GM12878 (cell line): ENCODE data around the gene NASP. TPM values are rescaled to one million over a fixed set of nuclear protein-coding genes. Genes with fewer than 3 reads are reported as not detected.
A peak's percentile ranks its signal among the peaks of the same experiment; 100 is the strongest.

Experiments used
- BCL11A ChIP-seq: IDR thresholded peaks from 2 replicates; pipeline ENCODE4 v1.6.1; 2011; ENCODE audit warnings: low read depth, low read length
- BHLHE40 ChIP-seq, 2 experiments: fragments of 450-650 bp in 1 of 2; IDR thresholded peaks; 2 replicates each; pipeline ENCODE4 v1.6.1; 2011 to 2017; ENCODE audit warnings: low read depth in 2 of 2, borderline replicate concordance in 1 of 2, improper control_type of control experiment in 1 of 2, low read length in 1 of 2, mild to moderate bottlenecking in 1 of 2
- BMI1 ChIP-seq: fragments of 450-650 bp; IDR thresholded peaks from 2 replicates; pipeline ENCODE4 v1.6.1; 2016; ENCODE audit warnings: mild to moderate bottlenecking, moderate library complexity, borderline replicate concordance
- CHD2 ChIP-seq: IDR thresholded peaks from 2 replicates; pipeline ENCODE4 v1.6.1; 2011; ENCODE audit warnings: low read depth, low read length, improper control_type of control experiment, borderline replicate concordance
- CREB1 ChIP-seq: IDR thresholded peaks from 2 replicates; pipeline ENCODE4 v1.6.1; 2012; ENCODE audit warnings: low read depth, mild to moderate bottlenecking, inconsistent platforms
- EED ChIP-seq: sonication (generic); IDR thresholded peaks from 2 replicates; pipeline ENCODE4 v1.6.1; 2016; ENCODE audit warnings: antibody characterized with exemption, low read depth
- FOXM1 ChIP-seq: IDR thresholded peaks from 2 replicates; pipeline ENCODE4 v1.6.1; 2012; ENCODE audit warnings: low read depth, mild to moderate bottlenecking, inconsistent platforms, low read length, moderate library complexity
- IKZF2 ChIP-seq, 2 experiments: fragments of 450-650 bp; IDR thresholded peaks; 2 replicates each; pipeline ENCODE4 v1.6.1; 2017; ENCODE audit warnings: mild to moderate bottlenecking in 2 of 2, moderate library complexity in 2 of 2
- IRF4 ChIP-seq: IDR thresholded peaks from 2 replicates; pipeline ENCODE4 v1.6.1; 2011; ENCODE audit warnings: low read depth, low read length
- JUNB ChIP-seq: IDR thresholded peaks from 2 replicates; pipeline ENCODE4 v1.6.1; 2016; ENCODE audit warnings: antibody characterized with exemption, mild to moderate bottlenecking
- MEF2A ChIP-seq: IDR thresholded peaks from 2 replicates; pipeline ENCODE4 v1.6.1; 2011; ENCODE audit warnings: low read depth, mild to moderate bottlenecking, low read length, moderate library complexity; ENCODE audit not compliant: insufficient read depth
- NRF1 ChIP-seq: conservative IDR thresholded peaks from 2 replicates; pipeline ENCODE4 v1.6.1; 2011; ENCODE audit warnings: mild to moderate bottlenecking, low read depth, low read length, improper control_type of control experiment
- PAX5 ChIP-seq: IDR thresholded peaks from 2 replicates; pipeline ENCODE4 v1.6.1; 2011; ENCODE audit warnings: low read depth, low read length, borderline replicate concordance
- RELA ChIP-seq: fragments of 450-650 bp; IDR thresholded peaks from 2 replicates; pipeline ENCODE4 v1.8.0; 2014; ENCODE audit warnings: borderline replicate concordance; ENCODE audit not compliant: partially characterized antibody
- SMC3 ChIP-seq: IDR thresholded peaks from 2 replicates; pipeline ENCODE4 v1.6.1; 2011; ENCODE audit warnings: low read length, improper control_type of control experiment, borderline replicate concordance
- SP1 ChIP-seq: IDR thresholded peaks from one replicate; pipeline ENCODE4 v1.6.1; 2011; ENCODE audit warnings: low read depth, low read length
- TAF1 ChIP-seq: IDR thresholded peaks from 2 replicates; pipeline ENCODE4 v1.6.1; 2011; ENCODE audit warnings: mild to moderate bottlenecking, low read depth, low read length, borderline replicate concordance
- TCF7 ChIP-seq: IDR thresholded peaks from 2 replicates; pipeline ENCODE4 v1.6.1; 2014; ENCODE audit warnings: antibody characterized with exemption, borderline replicate concordance
- YY1 ChIP-seq: IDR thresholded peaks from 2 replicates; pipeline ENCODE4 v1.6.1; 2011; ENCODE audit warnings: low read depth, mild to moderate bottlenecking, low read length
- ZBED1 ChIP-seq: IDR thresholded peaks from 2 replicates; pipeline ENCODE4 v1.6.1; 2016; ENCODE audit warnings: borderline replicate concordance
- ZNF217 ChIP-seq: fragments of 450-650 bp; IDR thresholded peaks from 2 replicates; pipeline ENCODE4 v1.6.1; 2017; ENCODE audit warnings: antibody characterized with exemption, mild to moderate bottlenecking
- ZSCAN29 ChIP-seq: fragments of 450-650 bp; IDR thresholded peaks from 2 replicates; pipeline ENCODE4 v1.6.1; 2017; ENCODE audit warnings: mild to moderate bottlenecking, moderate library complexity
- polyA plus RNA-seq, 11 experiments: library from polyadenylated mRNA; depleted of rRNA in 4 of 11; unstranded in 6 of 11; stranded (reverse) in 5 of 11; fragments of >200 nt; fragmentation: Nextera tagmentation in 4 of 11; fragmentation: Illumina TruSeq in 1 of 11; extraction: Ambion mirVana in 4 of 11; extraction: Trizol in 1 of 11; gene quantifications; 1 replicate in 1 of 11; 2 replicates in 10 of 11; pipeline versions ENCODE4 v1.2.1 to v1.2.3, GENCODE V29; 2011 to 2016; ENCODE audit warnings: inconsistent platforms in 2 of 11, missing spikeins in 2 of 11, low read depth in 1 of 11
- total RNA-seq, 4 experiments: library from RNA; depleted of rRNA in 3 of 4; stranded (reverse); fragments of >200 nt in 3 of 4; fragmentation: Illumina TruSeq in 1 of 4; extraction: Trizol in 1 of 4; gene quantifications; 2 replicates each; pipeline versions ENCODE4 v1.2.1 to v1.2.3, GENCODE V29; 2013 to 2021
- TF ChIP-seq, protein P1 (sequence below): fragments of 450-650 bp; IDR thresholded peaks from 2 replicates; pipeline ENCODE4 v1.6.1; 2017; ENCODE audit warnings: mild to moderate bottlenecking, moderate library complexity
- TF ChIP-seq, protein P2 (sequence below): fragments of 450-650 bp; IDR thresholded peaks from 2 replicates; pipeline ENCODE4 v1.6.1; 2017; ENCODE audit warnings: antibody characterized with exemption, mild to moderate bottlenecking, moderate library complexity

NASP gene
- total and polyA plus RNA-seq, 10 of the 15 experiments (the other 5 are each of a cell fraction or from before 2014, with no cell fraction given), result 111 to 321 (median 205) TPM

DNA sequence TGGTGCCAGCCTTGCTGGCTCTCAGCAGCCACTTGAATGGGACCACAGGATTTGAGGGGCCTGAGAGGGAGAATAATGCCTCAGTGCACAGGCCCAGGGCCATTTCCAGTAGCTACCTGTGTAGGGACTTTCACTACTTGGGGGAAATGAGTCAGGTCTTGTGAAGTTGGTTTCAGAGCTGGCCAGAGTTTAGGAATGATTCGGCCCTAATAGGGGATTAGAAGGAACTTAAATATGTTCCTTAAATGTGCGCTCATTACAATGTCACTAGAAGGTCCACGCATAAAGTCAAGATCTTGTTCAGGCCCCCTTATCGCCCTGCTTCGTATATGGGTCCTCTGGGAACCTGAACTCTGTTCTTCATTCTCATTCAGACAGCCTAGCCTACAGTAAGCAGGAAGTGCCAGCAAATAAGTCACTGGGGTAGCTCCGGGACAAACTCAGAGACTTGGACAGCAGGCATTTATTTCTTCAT lies 38.8 kb upstream of the NASP start (continued):
- TF ChIP-seq IRF4 (peak; percentile 95), EED (peak; percentile 99), IKZF2 (IDR thresholded peaks at IDR 0.05) (peak; percentile 93 to 95), RELA (peak; percentile 90), CHD2 (no peak; the same call in 1 of the 2 replicates), ZSCAN29 (no peak), BHLHE40 (IDR thresholded peaks at IDR 0.05; ENCODE audit: borderline replicate concordance in 1 of 2, low read depth in 2 of 2, low read length in 1 of 2) (peak; percentile 45 to 75), YY1 (peak; percentile 33; the same call in 1 of the 2 replicates), JUNB (peak; percentile 97), PAX5 (peak; percentile 84; the same call in 1 of the 2 replicates), BMI1 (no peak), TAF1 (0 out of 2 replicates have a peak, but pooled peaks have one; percentile 10), MEF2A (peak; percentile 72; the same call in 1 of the 2 replicates), ZNF217 (no peak), ZBED1 (peak; percentile 90; the same call in 1 of the 2 replicates), SMC3 (0 out of 2 replicates have a peak, but pooled peaks have one; percentile 7), FOXM1 (peak; percentile 87; the same call in 1 of the 2 replicates), NRF1 (no peak), TCF7 (peak; percentile 90), BCL11A (peak; percentile 87), CREB1 (peak; percentile 26; the same call in 1 of the 2 replicates), SP1 (peak; percentile 55)
- TF ChIP-seq, protein P1, sequence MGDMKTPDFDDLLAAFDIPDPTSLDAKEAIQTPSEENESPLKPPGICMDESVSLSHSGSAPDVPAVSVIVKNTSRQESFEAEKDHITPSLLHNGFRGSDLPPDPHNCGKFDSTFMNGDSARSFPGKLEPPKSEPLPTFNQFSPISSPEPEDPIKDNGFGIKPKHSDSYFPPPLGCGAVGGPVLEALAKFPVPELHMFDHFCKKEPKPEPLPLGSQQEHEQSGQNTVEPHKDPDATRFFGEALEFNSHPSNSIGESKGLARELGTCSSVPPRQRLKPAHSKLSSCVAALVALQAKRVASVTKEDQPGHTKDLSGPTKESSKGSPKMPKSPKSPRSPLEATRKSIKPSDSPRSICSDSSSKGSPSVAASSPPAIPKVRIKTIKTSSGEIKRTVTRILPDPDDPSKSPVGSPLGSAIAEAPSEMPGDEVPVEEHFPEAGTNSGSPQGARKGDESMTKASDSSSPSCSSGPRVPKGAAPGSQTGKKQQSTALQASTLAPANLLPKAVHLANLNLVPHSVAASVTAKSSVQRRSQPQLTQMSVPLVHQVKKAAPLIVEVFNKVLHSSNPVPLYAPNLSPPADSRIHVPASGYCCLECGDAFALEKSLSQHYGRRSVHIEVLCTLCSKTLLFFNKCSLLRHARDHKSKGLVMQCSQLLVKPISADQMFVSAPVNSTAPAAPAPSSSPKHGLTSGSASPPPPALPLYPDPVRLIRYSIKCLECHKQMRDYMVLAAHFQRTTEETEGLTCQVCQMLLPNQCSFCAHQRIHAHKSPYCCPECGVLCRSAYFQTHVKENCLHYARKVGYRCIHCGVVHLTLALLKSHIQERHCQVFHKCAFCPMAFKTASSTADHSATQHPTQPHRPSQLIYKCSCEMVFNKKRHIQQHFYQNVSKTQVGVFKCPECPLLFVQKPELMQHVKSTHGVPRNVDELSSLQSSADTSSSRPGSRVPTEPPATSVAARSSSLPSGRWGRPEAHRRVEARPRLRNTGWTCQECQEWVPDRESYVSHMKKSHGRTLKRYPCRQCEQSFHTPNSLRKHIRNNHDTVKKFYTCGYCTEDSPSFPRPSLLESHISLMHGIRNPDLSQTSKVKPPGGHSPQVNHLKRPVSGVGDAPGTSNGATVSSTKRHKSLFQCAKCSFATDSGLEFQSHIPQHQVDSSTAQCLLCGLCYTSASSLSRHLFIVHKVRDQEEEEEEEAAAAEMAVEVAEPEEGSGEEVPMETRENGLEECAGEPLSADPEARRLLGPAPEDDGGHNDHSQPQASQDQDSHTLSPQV, result no peak
- TF ChIP-seq, protein P2, sequence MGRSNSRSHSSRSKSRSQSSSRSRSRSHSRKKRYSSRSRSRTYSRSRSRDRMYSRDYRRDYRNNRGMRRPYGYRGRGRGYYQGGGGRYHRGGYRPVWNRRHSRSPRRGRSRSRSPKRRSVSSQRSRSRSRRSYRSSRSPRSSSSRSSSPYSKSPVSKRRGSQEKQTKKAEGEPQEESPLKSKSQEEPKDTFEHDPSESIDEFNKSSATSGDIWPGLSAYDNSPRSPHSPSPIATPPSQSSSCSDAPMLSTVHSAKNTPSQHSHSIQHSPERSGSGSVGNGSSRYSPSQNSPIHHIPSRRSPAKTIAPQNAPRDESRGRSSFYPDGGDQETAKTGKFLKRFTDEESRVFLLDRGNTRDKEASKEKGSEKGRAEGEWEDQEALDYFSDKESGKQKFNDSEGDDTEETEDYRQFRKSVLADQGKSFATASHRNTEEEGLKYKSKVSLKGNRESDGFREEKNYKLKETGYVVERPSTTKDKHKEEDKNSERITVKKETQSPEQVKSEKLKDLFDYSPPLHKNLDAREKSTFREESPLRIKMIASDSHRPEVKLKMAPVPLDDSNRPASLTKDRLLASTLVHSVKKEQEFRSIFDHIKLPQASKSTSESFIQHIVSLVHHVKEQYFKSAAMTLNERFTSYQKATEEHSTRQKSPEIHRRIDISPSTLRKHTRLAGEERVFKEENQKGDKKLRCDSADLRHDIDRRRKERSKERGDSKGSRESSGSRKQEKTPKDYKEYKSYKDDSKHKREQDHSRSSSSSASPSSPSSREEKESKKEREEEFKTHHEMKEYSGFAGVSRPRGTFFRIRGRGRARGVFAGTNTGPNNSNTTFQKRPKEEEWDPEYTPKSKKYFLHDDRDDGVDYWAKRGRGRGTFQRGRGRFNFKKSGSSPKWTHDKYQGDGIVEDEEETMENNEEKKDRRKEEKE, result no peak
